Measurements from ENCODE around the gene AGRN.
"Not testable (repeated sequence)": the region's sequence is repeated elsewhere in the genome, so short reads cannot be mapped to it uniquely, and the experiment has no call there.

The AGRN gene

GRCh38 chr1:1060281-1061000 lies 40.5 kb downstream of the AGRN start:
- H3K4me1 ChIP-seq (ENCODE audit: insufficient read depth, low read length): peaks cover 5% of the 10 kb centered on the region; the same call in 1 of the 2 replicates
- H3K36me3 ChIP-seq (ENCODE audit: insufficient read depth, low read length): no peaks in the 10 kb centered on the region
- peak overlapping the region; percentile 67; the same call in 1 of the 2 replicates for H3K9ac ChIP-seq (ENCODE audit: low read depth, low read length)
- no peaks in the 10 kb centered on the region for H3K9me3 ChIP-seq (ENCODE audit: control insufficient read depth, insufficient read depth, low read length)

- no peaks in the 10 kb centered on the region for H3K36me3 ChIP-seq (ENCODE audit: insufficient read depth, low read length)
- no peaks in the 10 kb centered on the region for H3K9me3 ChIP-seq (ENCODE audit: control insufficient read depth, insufficient read depth, low read length)
- no peak overlapping the region for H3K9ac ChIP-seq (ENCODE audit: low read depth, low read length)
- peaks cover 5% of the 10 kb centered on the region; the same call in 1 of the 2 replicates for H3K4me1 ChIP-seq (ENCODE audit: insufficient read depth, low read length)
These were observed 41.9 kb downstream of the AGRN start for GRCh38 chr1:1061682-1062345.

- Histone ChIP-seq H3K9ac (ENCODE audit: low read depth, low read length) (no peak overlapping the region), H3K4me1 (ENCODE audit: insufficient read depth, low read length) (peaks cover 5% of the 10 kb centered on the region; the same call in 1 of the 2 replicates), H3K36me3 (ENCODE audit: insufficient read depth, low read length) (no peaks in the 10 kb centered on the region), H3K9me3 (ENCODE audit: control insufficient read depth, insufficient read depth, low read length) (no peaks in the 10 kb centered on the region)
These were observed 42.6 kb downstream of the AGRN start for GRCh38 chr1:1062348-1063163.

GRCh38 chr1:1063261-1063944 lies 43.5 kb downstream of the AGRN start:
- no peaks in the 10 kb centered on the region for H3K9me3 ChIP-seq (ENCODE audit: control insufficient read depth, insufficient read depth, low read length)
- no peaks in the 10 kb centered on the region for H3K36me3 ChIP-seq (ENCODE audit: insufficient read depth, low read length)
- no peak overlapping the region for H3K9ac ChIP-seq (ENCODE audit: low read depth, low read length)
- peaks cover 5% of the 10 kb centered on the region; the same call in 1 of the 2 replicates for H3K4me1 ChIP-seq (ENCODE audit: insufficient read depth, low read length)

DNA sequence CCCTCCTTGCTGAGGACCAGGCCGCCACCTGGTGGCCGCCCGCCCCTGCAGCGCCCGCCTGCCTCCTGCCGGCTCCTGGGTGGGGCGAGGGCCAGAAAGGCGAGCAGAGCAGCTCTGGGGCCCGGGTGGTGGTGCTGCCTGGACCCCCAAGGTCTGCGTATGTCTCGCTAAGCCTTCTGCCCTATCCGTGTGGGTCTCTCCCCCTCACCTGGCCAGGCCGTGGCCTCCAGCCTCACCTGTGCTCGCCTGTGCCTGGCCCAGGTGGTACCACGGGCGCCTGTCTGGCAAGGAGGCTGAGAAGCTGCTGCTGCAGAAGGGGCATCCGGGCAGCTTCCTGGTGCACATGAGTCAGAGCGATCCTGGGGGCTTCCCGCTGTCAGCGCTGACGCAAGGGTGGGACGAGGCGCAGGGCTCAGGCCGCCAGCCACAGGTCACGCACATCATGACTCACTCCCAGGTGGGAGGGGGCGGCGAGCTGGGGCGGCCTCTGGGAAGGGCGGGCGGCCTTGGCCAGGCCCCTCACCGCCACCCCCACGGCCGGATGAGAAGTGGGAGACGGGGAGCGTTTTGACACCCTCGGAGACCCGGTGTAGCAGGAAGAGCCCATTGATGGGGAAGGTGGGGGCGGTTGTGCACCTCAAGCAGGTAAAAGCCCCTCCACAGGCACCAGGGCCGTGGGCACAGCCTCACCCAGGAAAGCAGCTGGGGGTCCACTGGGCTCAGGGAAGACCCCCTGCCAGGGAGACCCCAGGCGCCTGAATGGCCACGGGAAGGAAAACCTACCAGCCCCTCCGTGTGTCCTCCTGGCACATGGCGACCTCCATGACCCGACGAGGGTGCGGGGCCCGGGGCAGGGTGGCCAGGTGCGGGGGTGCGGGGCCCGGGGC lies 44.3 kb downstream of the AGRN start:
- Histone ChIP-seq H3K9me3 (ENCODE audit: control insufficient read depth, insufficient read depth, low read length) (no peaks in the 10 kb centered on the region), H3K36me3 (ENCODE audit: insufficient read depth, low read length) (no peaks in the 10 kb centered on the region), H3K4me1 (ENCODE audit: insufficient read depth, low read length) (peaks cover 5% of the 10 kb centered on the region; the same call in 1 of the 2 replicates), H3K9ac (ENCODE audit: low read depth, low read length) (peak overlapping the region; percentile 28)

DNA sequence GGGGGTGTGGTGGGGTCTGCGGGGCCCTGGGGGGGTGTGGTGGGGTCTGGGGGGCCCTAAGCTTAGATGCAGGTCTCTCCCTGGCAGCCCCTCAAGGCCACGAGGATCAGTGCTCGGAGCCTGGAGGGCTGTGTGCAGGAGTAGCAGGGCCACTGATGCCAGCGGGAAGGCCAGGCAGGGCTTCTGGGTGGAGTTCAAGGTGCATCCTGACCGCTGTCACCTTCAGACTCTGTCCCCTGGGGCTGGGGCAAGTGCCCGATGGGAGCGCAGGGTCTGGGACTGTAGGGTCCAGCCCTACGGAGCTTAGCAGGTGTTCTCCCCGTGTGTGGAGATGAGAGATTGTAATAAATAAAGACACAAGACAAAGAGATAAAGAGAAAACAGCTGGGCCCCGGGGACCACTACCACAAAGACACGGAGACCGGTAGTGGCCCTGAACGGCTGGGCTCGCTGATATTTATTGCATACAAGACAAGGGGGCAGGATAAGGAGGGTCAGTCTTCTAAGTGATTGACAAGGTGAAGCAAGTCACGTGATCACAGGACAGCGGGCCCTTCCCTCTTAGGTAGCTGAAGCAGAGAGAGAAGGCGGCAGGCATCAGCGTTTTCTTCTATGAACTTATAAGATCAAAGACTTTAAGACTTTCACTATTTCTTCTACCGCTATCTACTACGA lies 45.5 kb downstream of the AGRN start:
- Histone ChIP-seq H3K9ac (ENCODE audit: low read depth, low read length) (no peak overlapping the region), H3K9me3 (ENCODE audit: control insufficient read depth, insufficient read depth, low read length) (no peaks in the 10 kb centered on the region), H3K36me3 (ENCODE audit: insufficient read depth, low read length) (no peaks in the 10 kb centered on the region), H3K4me1 (ENCODE audit: insufficient read depth, low read length) (peaks cover 9% of the 10 kb centered on the region; the same call in 1 of the 2 replicates)

- H3K4me1 ChIP-seq (ENCODE audit: insufficient read depth, low read length): peaks cover 12% of the 10 kb centered on the region; the same call in 1 of the 2 replicates
- not testable (repeated sequence) for H3K9me3 ChIP-seq (ENCODE audit: control insufficient read depth, insufficient read depth, low read length); H3K36me3 ChIP-seq (ENCODE audit: insufficient read depth, low read length); H3K9ac ChIP-seq (ENCODE audit: low read depth, low read length)
These were observed 46.0 kb downstream of the AGRN start for GRCh38 chr1:1065940-1066304.

DNA sequence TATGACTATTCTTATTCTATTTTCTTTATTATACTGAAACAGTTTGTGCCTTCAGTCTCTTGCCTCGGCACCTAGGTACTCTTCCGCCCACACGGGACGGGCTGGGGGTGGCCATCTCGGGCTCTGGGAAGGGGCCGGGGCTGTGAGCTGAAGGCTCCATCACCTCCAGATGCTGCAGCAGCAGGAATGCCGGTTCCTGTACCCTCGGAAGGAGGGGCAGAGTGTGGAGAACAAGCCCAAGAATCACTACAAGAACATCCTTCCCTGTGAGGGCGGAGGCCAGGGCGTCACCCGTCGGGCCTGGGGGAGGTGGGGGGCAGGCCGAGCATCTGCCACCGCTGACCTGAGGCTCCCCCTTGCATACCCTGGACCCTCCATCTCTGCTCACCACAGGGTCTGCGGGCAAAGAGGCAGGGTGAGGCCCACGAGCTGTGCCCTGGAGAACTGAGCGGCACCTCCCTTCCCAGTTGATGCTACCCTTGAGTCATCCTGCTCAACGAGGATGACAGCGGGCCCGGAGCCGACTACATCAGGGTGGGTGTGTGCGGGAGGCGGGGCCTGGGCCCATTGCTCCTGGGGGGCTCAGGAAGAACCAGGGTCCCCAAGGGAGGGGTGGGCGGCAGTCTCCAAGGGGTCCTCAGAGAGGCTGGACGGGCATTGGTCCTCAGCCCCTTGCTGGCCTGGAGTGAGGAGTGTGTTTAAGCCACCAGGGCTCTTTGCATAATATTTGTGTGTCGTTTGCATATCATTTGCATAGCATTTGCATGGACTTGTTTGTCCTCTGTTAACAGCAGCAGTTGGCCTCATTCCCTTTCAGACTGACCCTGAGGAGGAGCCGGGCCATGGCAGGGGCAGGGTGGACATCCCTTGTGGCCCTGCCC lies 46.7 kb downstream of the AGRN start:
- Histone ChIP-seq H3K4me1 (ENCODE audit: insufficient read depth, low read length) (peaks cover 12% of the 10 kb centered on the region; the same call in 1 of the 2 replicates), H3K36me3 (ENCODE audit: insufficient read depth, low read length) (no peaks in the 10 kb centered on the region), H3K9me3 (ENCODE audit: control insufficient read depth, insufficient read depth, low read length) (no peaks in the 10 kb centered on the region), H3K9ac (ENCODE audit: low read depth, low read length) (no peak overlapping the region)

DNA sequence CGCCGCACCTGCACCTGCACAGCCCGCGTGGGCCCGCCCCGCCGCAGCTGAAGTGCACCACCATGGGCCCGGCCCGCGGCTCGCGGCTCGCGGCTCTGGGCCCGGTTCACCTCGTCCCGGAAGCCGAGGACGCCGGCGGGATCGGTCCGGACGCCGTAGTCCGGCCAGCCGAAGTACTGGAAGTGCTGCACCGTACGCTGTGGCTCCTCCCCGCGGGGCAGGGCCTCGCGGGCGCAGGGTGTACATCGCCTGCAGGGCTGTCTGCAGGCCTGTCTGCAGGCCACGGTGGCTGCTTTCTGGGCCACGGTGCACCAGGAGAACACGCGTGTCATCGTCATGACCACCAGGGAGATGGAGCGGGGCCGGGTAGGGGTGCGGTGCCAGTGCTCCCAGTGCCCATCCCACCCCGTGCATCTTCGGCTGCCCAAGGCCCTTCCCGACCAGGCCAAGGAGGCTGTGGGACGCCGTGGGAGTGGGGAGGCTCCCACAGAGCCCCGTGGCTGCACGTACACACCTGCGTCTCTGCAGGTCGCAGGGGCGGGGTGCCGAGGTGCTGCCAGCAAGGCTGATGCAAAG lies 47.5 kb downstream of the AGRN start:
- no peaks in the 10 kb centered on the region for H3K9me3 ChIP-seq (ENCODE audit: control insufficient read depth, insufficient read depth, low read length)
- no peaks in the 10 kb centered on the region for H3K36me3 ChIP-seq (ENCODE audit: insufficient read depth, low read length)
- H3K4me1 ChIP-seq (ENCODE audit: insufficient read depth, low read length): peaks cover 12% of the 10 kb centered on the region; the same call in 1 of the 2 replicates
- H3K9ac ChIP-seq (ENCODE audit: low read depth, low read length): no peak overlapping the region

- Histone ChIP-seq H3K9me3 (ENCODE audit: control insufficient read depth, insufficient read depth, low read length) (no peaks in the 10 kb centered on the region), H3K9ac (ENCODE audit: low read depth, low read length) (peak overlapping the region; percentile 53), H3K4me1 (ENCODE audit: insufficient read depth, low read length) (peaks cover 7% of the 10 kb centered on the region; the same call in 1 of the 2 replicates), H3K36me3 (ENCODE audit: insufficient read depth, low read length) (no peaks in the 10 kb centered on the region)
These were observed 48.1 kb downstream of the AGRN start for GRCh38 chr1:1067860-1068516.

DNA sequence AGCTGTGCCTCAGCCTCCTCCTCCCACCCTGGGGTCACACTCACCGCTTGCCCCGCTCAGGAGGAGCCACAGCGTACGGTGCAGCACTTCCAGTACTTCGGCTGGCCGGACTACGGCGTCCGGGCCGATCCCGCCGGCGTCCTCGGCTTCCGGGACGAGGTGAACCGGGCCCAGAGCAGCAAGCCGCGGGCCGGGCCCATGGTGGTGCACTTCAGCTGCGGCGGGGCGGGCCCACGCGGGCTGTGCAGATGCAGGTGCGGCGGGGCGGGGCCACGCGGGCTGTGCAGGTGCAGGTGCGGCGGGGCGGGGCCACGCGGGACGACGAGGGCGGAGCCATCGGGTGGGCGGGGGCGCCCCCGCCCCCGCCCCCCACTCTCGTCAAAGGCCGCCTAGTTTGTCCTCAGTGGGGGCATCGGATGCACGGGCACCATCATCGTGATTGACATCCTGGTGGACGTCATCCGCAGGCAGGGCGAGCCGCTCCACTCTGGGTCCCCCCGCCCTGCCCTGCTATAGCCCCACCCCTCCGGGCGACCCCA lies 48.7 kb downstream of the AGRN start:
- peak overlapping the region; percentile 53 for H3K9ac ChIP-seq (ENCODE audit: low read depth, low read length)
- peaks cover 7% of the 10 kb centered on the region; the same call in 1 of the 2 replicates for H3K4me1 ChIP-seq (ENCODE audit: insufficient read depth, low read length)
- no peaks in the 10 kb centered on the region for H3K9me3 ChIP-seq (ENCODE audit: control insufficient read depth, insufficient read depth, low read length)
- H3K36me3 ChIP-seq (ENCODE audit: insufficient read depth, low read length): no peaks in the 10 kb centered on the region
